ENCODE data around the gene CCDC61. TPM values are rescaled to one million over a fixed set of nuclear protein-coding genes. Genes with fewer than 3 reads are reported as not detected.
A peak's percentile ranks its signal among the peaks of the same experiment; 100 is the strongest.

The CCDC61 gene
- polyA plus RNA-seq, 3 donors = 4.3 to 8.8 (median 6.1) TPM

DNA sequence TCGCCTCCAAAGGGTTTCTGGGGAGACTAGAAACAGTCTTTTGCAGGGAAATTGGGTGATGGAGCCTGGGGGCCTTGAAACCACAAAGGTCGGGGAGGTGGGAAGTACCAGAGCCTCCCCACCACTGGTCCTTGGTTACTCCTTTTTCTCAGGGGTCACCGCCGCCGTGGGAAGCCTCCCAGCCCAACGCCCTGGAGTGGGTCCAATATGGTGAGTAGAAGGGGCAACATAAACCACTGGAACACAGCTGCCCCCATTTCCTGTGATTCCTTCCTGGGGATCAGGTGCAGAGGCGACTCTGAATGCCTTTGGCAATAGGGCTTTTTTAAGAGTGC lies 21.8 kb downstream of the CCDC61 start:
- no peaks in the 10 kb centered on the region for H3K36me3 ChIP-seq (replicated peaks in 1 of 2; ENCODE audit: control insufficient read depth in 1 of 2, insufficient read depth in 2 of 2, low read length in 2 of 2)
- whole genome bisulfite sequencing (ENCODE audit: insufficient coverage) = 0% methylated on average over 1 of the region's 7 CpGs
- Mint-ChIP-seq H3K27ac (no peak overlapping the region), H3K4me1 (peaks cover 21% of the 10 kb centered on the region), H3K4me3 (peak overlapping the region; percentile 92 to 98), H3K27me3 (ENCODE audit: low read depth in 3 of 3) (peaks cover 39 to 65% (median 41%) of the 10 kb centered on the region in 3 donors), H3K9me3 (peaks cover 0 to 13% (median 9%) of the 10 kb centered on the region in 7 donors), H3K36me3 (peaks cover 19 to 35% of the 10 kb centered on the region in 2 donors)
- H3K4me2 ChIP-seq (replicated peaks; ENCODE audit: extremely low read depth, low read length, poor library complexity, severe bottlenecking) = no peak overlapping the region
- TF ChIP-seq, protein P1, sequence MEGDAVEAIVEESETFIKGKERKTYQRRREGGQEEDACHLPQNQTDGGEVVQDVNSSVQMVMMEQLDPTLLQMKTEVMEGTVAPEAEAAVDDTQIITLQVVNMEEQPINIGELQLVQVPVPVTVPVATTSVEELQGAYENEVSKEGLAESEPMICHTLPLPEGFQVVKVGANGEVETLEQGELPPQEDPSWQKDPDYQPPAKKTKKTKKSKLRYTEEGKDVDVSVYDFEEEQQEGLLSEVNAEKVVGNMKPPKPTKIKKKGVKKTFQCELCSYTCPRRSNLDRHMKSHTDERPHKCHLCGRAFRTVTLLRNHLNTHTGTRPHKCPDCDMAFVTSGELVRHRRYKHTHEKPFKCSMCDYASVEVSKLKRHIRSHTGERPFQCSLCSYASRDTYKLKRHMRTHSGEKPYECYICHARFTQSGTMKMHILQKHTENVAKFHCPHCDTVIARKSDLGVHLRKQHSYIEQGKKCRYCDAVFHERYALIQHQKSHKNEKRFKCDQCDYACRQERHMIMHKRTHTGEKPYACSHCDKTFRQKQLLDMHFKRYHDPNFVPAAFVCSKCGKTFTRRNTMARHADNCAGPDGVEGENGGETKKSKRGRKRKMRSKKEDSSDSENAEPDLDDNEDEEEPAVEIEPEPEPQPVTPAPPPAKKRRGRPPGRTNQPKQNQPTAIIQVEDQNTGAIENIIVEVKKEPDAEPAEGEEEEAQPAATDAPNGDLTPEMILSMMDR (IDR thresholded peaks at IDR 0.05) = peak; percentile 65
- peaks cover 18 to 31% of the 10 kb centered on the region in 2 donors for H3K4me1 ChIP-seq (ENCODE audit: control insufficient read depth in 1 of 2, insufficient read depth in 2 of 2, low read length in 2 of 2)
- H4K20me1 ChIP-seq (ENCODE audit: insufficient read depth, low read length) = peaks cover 24% of the 10 kb centered on the region
- H3K4me3 ChIP-seq (replicated peaks in 1 of 3; ENCODE audit: low read depth in 2 of 3, low read length in 3 of 3) = no peak overlapping the region
- H2AFZ ChIP-seq (ENCODE audit: insufficient read depth, low read depth, low read length, poor library complexity, severe bottlenecking) = no peak overlapping the region
- no peaks in the 10 kb centered on the region for H3K79me2 ChIP-seq (ENCODE audit: insufficient read depth, low read length)
- peaks cover 16 to 42% of the 10 kb centered on the region in 2 donors for H3K27me3 ChIP-seq (ENCODE audit: control insufficient read depth in 2 of 2, insufficient read depth in 2 of 2, low read length in 2 of 2)
- no peak overlapping the region for H3K27ac ChIP-seq (ENCODE audit: low read depth in 1 of 2, low read length in 2 of 2)
- H3K9me3 ChIP-seq (replicated peaks in 1 of 2; ENCODE audit: control insufficient read depth in 1 of 2, insufficient read depth in 1 of 2, low read length in 2 of 2) = peaks cover 0 to 6% of the 10 kb centered on the region in 2 donors
- no peak for DNase-seq
- intact Hi-C loops (cut with micrococcal nuclease) = loop anchor here in 1 of 2 donors (10.0 kb wide), 1 partner anchor 178 kb away; no protein-coding TSS in a partner anchor
- H3K9ac ChIP-seq (ENCODE audit: insufficient read depth, low read length, poor library complexity, severe bottlenecking) = no peak overlapping the region

DNA sequence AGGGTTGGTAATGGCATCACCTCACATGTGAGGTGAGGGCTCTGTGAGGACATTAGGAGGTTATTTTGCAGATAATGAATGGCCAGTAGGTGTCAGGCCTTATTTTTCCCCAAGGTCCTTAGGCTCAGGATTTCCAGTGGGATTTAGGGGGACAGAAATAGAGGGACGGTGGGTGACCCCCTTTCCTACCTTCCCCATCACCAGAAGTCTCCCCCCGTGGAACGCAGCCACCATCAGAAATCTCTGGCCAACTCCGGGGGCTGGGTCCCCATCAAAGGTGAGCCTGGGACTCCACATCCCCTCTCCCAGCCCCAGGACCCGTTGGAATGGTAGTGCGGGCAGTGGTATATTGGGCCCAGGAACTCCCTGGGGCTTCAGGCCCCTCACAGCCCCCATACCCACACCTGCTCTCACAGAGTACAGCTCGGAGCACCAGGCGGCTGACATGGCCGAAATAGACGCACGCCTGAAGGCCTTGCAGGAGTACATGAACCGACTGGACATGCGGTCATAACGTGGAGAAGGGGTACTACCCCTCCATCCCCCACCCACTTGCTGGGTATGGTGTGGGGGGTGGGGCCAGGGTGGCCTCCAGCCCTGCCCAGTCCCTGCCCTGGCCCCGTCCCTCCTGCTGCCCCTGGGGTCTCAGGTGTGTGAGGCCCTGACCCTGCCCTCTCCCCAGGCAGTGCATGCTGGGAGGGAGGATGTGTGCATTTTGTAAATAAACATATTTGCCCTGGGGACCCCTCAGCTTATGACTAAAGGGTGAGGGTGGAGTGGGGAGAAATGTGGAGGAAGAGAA lies 22.8 kb downstream of the CCDC61 start:
- Mint-ChIP-seq H3K27ac (no peak overlapping the region), H3K27me3 (ENCODE audit: low read depth in 3 of 3) (peaks cover 42 to 68% (median 49%) of the 10 kb centered on the region in 3 donors), H3K4me3 (no peak overlapping the region), H3K4me1 (peaks cover 28% of the 10 kb centered on the region), H3K36me3 (peaks cover 16 to 29% of the 10 kb centered on the region in 2 donors), H3K9me3 (peaks cover 0 to 13% (median 9%) of the 10 kb centered on the region in 7 donors)
- H3K36me3 ChIP-seq (replicated peaks in 1 of 2; ENCODE audit: control insufficient read depth in 1 of 2, insufficient read depth in 2 of 2, low read length in 2 of 2) = no peaks in the 10 kb centered on the region
- intact Hi-C loops (cut with micrococcal nuclease) = loop anchor here in 1 of 2 donors (10.0 kb wide), 1 partner anchor 177 kb away; no protein-coding TSS in a partner anchor
- no peak overlapping the region for H2AFZ ChIP-seq (ENCODE audit: insufficient read depth, low read depth, low read length, poor library complexity, severe bottlenecking)
- no CpG with 5 or more reads among the region's 15 CpGs for WGBS (ENCODE audit: insufficient coverage)
- TF ChIP-seq, protein P1 (IDR thresholded peaks at IDR 0.05) = no peak
- no peak for DNase-seq
- no peak overlapping the region for H3K4me2 ChIP-seq (replicated peaks; ENCODE audit: extremely low read depth, low read length, poor library complexity, severe bottlenecking)
- no peak overlapping the region for H3K4me3 ChIP-seq (replicated peaks in 1 of 3; ENCODE audit: low read depth in 2 of 3, low read length in 3 of 3)
- H3K9me3 ChIP-seq (replicated peaks in 1 of 2; ENCODE audit: control insufficient read depth in 1 of 2, insufficient read depth in 1 of 2, low read length in 2 of 2) = peaks cover 0 to 6% of the 10 kb centered on the region in 2 donors
- H4K20me1 ChIP-seq (ENCODE audit: insufficient read depth, low read length) = peaks cover 24% of the 10 kb centered on the region
- peaks cover 19 to 52% of the 10 kb centered on the region in 2 donors for H3K27me3 ChIP-seq (ENCODE audit: control insufficient read depth in 2 of 2, insufficient read depth in 2 of 2, low read length in 2 of 2)
- H3K9ac ChIP-seq (ENCODE audit: insufficient read depth, low read length, poor library complexity, severe bottlenecking) = no peak overlapping the region
- H3K27ac ChIP-seq (ENCODE audit: low read depth in 1 of 2, low read length in 2 of 2) = no peak overlapping the region
- H3K4me1 ChIP-seq (ENCODE audit: control insufficient read depth in 1 of 2, insufficient read depth in 2 of 2, low read length in 2 of 2) = peaks cover 27 to 41% of the 10 kb centered on the region in 2 donors
- no peaks in the 10 kb centered on the region for H3K79me2 ChIP-seq (ENCODE audit: insufficient read depth, low read length)
